HuH-7 (cell line): Measurements from ENCODE around the gene TSPAN17.
A peak's percentile ranks its signal among the peaks of the same experiment; 100 is the strongest.
"Not testable (repeated sequence)": the region's sequence is repeated elsewhere in the genome, so short reads cannot be mapped to it uniquely, and the experiment has no call there.

ENCODE experiments used
- DNase-seq: peaks from one replicate; pipeline ENCODE4 v3.0.0; 2011; ENCODE audit warnings: low spot score

TSPAN17 gene, protein sequence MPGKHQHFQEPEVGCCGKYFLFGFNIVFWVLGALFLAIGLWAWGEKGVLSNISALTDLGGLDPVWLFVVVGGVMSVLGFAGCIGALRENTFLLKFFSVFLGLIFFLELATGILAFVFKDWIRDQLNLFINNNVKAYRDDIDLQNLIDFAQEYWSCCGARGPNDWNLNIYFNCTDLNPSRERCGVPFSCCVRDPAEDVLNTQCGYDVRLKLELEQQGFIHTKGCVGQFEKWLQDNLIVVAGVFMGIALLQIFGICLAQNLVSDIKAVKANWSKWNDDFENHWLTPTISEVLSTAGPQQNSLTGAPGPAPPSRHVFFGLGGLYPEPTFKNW

DNA sequence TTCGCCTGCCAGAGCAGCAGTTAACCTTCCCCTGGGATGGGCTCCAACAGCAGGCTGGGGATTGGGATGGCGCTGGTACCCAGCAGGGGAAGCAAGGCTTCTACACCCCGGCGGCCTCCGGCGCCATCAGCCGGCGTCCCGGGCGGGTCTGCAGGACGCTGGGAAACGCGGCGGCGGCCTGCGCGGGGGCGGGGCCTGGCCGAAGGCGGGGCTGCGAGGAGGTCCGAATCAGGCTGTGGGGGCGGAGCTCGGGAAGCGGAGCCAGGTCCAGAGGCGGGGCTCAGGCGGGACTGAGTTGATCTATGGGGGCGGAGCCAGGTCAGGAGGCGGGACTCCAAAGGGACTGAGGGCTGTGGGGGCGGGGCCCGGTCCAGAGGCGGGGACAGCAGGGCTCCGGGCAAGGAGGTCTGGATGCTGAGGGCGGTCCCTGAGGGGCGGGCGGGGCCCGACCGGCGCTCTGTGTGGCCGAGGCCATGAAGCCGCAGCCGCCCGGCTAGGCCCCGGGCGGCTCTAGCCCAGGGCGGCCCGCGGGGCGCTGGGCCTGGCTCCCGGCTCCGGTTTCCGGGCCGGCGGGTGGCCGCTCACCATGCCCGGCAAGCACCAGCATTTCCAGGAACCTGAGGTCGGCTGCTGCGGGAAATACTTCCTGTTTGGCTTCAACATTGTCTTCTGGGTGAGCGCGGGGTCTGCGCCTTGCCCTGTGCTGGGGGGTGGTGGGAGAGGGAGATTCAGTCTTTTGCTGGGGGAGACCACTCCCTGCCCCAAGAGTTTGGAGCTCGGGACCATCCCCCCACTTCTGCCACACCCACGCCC, at the start of gene TSPAN17:
TSS of gene TSPAN17 (plus strand) at position 455 of the 813 bp plus-strand sequence. CDS start at position 587, 132 bp downstream.
- peak; percentile 99 for DNase-seq

DNA sequence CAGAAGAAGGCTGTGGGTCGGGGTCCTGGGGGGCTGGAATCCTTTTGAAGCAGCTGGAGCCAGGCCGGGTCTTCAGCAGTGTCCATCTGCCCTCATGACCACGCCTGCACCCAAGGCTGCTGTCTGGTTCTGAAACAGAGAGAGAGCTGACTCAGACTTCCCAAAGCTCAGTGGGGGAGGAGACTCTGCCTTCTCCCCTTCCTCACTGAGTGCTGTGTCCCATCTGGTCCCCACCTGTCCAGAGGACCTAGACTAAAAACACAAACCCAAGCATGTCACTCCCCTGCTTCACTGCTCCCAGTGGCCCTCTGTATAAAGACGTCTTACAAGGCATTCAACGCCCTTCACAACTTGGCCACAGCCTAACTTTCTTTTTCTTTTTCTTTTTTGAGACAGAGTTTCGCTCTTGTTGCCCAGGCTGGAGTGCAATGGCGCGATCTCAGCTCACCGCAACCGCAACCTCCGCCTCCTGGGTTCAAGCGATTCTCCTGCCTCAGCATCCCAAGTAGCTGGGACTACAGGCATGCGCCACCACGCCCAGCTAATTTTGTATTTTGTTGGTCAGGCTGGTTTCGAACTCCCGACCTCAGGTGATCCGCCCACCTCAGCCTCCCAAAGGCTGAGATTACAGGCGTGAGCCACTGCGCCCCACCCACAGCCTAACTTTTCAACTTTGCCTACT, 47.4 kb upstream of the TSPAN17 start:
- not testable (repeated sequence) for DNase-seq

DNA sequence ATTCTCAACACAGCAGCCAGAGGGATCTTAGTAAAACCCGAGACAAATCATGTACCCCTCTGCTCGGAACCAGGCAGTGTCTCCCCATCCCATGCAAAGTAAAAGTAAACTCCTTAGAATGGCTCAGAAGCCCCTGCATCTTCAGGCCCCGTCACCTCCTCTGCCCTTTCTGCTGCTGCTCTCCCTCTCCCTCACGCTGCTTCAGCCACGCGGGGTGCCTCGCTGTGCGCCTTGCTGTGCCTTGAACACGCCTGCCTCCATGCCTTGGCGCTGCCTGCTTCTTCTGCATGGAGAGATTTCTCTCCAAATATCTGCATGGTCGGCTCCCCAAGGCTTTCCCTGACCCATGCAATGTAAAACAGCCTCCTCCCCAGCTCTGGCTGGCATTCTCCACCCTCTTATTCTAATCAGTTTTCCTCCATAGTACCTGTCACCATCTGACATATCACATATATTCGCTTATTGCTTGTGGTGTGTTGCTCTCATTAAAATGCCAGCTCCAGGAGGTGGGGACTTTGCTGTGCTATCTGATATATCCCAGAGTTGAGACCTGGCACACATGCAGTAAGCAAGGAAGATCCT, 45.3 kb upstream of the TSPAN17 start:
- DNase-seq = no peak

DNA sequence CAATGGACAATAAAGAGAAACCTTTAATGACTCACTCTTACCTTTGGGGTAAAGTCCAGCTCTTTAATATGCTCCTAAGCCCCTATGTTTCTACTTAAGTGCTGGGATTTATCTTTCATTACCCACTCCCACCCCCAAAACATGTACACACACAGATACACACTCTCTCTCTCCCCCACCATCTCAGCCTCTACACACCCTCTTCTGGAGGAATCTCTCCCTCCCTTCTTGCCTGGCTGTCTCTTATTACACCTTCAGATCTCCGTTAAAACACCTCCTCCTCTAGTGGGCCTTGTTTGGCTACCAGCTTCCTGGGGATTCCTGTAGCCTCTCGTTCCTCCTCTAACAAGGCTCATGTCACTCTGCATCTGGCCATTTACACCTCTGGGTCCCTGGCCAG, 44.2 kb upstream of the TSPAN17 start:
- DNase-seq = no peak

DNA sequence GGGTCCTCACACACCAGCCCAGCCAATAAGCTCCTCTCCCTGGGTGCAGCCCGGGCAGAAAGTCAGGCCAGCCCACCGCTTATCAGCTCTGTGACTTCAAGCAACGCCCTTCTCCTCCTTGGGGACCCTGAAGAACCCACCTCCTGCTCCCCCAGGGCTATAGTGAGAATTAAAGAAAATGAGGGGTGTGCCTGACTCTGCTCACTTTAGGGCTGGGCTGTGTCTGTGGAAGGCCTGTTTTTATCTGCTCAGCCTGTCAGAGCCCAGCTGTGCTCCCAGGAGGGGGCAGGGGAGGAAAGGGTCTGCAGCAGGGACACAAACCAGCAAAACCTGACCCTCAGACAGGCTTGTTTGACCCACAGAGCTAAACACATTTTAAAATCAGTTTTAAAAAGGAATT, 41.3 kb upstream of the TSPAN17 start:
- DNase-seq = no peak

DNA sequence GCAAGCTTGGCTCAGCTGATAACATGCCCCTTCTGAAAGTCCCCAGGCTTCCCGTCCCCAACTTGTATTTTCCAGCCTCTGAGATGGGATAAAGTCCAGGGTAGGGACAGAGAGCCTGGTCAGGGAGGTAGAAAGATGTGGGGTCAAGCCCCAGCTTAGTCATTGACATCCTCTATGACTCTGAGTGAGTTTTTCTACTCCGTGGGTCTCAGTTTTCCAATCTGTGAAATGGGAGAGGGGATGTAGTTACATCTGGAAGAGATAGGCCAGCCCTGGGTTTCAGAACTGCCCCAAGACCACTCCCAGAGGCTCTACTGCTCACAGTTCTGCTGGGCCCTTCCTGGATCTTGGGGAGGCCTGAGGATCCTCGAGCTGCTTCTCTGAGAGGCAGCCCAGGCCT, 40.4 kb upstream of the TSPAN17 start:
- DNase-seq = no peak

DNA sequence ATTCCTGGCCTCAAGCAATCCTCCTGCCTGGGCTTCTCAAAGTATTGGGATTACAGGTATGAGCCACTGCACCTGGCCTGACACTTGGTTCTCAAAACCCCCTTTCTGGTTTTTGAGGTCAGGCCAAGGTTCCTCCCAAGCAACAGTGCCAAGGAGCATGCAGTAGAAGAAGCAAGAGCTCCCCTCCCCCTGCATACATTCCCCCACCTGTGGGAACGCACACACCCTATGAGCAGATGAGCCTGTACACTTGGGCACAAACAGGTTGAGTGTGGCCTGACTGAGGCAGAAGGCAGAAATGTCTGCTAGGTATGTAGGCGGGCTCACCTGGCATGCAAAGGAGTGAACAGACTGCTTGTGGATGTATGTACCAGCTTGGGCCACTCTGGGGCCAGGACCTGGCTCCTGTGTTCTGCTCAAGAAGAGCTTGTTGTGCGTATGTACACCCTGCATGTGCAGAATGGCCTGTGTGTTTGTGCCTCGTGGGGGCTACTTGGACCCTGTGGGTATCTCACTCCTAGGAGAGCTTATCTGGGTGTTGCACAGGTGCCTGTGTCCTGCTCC, 39.1 kb upstream of the TSPAN17 start:
- DNase-seq = no peak

DNA sequence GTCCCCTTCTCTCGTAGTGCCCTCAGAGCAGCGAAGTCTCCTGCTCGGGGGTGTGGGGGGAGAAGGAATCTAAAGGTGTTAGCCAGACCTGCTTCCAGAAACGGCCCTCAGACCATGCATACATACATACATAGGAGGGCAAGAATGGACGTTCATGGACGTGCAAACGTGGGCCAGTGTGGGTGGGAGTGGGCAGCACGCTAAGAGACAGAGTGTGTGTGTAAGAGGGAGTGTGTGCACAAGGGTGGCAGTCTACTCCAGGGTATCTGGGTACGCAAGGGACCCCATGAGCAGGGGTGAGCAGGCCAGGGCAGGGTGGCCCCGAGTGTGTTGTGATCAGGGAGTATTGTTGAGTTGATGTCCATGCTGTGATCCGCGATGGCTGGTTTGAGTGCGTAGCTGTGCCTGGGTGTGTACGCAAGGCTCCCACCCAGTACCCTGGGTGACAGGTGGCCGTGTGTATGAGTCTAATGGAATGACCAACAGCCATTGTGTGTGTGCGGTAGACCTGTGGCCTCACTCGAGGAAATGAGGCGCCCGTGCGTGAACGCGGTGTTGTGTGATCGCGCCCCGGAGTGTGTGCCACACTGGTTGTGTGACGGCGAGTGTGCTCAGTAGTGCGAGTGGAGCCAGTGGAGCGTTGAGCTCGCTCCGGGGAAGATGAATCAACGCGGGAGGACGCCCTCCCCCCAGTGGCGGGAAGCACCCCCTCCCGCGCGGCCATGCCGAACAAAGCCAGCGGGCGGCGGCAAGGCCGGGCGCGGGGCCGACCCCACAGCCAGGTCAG, 38.2 kb upstream of the TSPAN17 start:
- no peak for DNase-seq

DNA sequence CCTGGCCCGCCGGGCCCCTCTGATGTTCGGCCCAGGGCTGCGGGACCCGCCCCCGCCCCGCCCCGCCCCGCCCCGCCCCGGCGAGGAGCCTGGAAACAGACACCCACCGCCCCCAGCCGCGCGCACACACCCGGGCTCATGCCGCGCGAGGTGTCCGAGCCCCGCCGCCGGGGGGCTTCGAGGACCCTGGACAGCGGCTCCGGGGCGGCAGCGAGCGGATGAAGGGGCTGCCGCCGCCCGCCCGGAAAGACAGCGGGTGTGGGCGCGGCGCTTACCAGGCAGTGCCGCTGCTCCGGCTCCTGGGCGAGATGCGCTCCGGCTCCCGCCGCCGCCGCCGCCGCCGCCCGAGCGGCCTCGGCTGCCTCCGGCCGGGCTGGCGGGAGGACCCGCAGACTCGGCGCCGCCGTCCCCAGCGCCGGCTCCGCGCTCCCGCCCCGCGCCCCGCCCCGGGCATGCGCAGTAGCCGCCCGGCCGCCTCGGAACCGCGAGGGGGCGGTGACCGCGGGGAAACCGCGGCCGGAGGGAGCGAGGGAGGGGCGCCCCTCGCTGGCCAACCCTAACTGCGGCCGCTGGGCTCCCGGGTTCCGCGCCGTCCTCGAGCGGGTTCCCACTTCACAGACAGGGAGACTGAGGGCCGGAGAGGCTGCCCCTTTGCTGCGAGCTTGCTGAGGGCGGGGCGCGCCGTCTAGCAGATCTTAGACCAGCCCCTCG, 37.4 kb upstream of the TSPAN17 start, which contains the start of gene GPRIN1:
TSS of gene GPRIN1 (minus strand) at position 433 of the 711 bp plus-strand sequence. CDS start 10,322 bp downstream, outside the sequence.
- DNase-seq = peak; percentile 95

DNA sequence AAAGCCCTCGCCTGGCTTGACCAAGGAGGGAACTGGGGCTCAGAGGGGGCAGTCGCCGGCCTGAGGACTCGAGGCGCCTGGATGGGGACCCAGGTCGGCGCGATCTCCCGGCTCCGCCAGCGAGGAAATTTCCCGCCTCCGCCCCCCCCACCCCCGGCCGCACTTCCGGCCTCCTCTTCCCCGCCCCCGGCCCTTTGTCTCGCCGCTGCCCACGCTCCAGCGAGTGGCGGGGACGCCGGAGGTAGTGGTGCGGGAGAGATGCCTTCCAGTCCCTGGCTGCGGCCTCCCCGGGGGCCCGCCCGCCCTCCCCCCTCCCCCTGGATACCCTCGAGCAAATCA, 36.9 kb upstream of the TSPAN17 start:
- peak; percentile 59 for DNase-seq

DNA sequence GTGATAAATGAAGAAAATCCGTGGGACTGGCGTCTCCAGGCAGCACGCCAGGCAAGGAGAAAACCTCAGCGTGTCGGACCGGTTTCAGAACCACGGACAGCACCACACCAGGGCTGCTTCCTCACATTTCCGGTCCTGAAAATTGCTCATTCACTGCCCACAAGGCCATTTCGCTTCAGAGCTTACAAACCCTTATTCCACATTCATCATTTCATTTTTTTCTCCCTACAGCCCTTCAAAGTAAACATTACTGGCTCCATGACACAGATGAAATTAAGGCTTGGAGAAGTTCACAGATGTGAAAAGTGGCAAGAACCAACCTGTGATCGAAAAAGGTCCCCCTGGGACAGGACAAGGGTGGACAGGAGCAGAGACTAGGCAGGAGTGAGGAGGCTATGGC, 35.8 kb upstream of the TSPAN17 start:
- DNase-seq = peak; percentile 77

DNA sequence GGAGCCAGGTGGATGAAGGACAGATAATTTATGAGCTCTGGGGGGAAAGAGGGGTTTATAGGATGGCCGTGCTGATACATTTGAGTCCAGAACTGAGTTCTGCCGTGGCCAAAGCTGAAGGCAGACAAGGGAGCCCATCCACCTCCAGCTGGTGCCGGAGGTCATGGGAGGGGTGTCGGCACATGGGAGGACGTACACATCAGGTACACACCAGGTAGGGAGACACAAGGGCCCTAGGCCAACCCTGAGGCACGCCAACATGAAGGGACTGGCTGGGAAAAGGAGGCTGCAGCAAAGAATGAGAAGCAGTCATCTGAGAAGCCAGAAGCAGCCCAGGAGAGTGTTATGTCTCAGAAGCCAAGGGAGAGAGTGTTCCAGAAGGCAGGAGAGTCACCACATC, 35.3 kb upstream of the TSPAN17 start:
- no peak for DNase-seq

DNA sequence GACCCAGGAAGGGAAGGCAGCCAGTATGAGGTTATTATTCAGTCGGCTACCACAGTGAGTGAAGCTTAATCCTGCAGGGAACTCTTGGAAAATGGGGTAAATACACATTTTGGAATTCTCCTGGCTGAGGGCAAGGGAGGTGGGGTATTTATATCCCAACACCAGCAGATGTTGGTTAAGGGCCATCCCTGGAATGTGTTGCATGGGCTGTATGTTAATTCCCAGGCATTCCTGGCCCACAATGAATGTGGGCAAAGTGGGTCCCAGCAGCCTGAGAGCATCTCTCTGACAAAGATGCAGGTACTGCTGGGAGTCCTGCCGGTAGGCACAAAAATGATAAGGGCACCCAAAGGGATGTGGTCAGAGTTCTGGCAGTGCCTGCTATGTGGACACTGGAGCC, 34.4 kb upstream of the TSPAN17 start:
- DNase-seq = no peak

DNA sequence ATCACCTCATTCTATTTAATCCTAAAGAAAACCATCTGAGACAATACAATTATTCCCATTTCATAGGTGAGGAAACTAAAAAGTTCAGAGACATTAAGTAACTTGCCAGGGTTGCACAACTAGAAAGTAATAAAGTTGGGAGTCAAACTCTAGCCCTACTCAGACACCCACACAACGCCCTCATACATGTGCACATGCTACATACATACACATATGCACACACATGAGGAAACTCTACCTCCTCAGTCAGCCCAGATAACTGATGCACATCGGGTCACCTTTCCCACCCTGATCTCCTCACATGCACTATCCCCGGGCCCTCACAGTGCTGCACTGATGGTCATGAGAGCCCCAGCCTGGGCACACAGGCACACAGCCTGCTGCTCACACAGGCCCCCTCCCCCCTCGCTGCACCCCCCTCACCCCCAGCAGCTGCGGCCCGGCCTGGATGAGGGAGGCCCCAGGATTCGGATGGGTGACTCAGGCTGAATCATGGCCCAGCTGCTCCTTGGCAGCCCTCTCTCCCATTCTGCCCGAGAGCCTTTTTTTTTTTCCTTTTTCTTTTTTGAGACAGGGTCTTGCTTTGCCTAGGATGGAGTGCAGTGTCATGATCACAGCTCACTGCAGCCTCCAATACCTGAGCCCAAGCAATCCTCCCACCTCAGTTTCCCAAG, 32.3 kb upstream of the TSPAN17 start:
- no peak for DNase-seq

DNA sequence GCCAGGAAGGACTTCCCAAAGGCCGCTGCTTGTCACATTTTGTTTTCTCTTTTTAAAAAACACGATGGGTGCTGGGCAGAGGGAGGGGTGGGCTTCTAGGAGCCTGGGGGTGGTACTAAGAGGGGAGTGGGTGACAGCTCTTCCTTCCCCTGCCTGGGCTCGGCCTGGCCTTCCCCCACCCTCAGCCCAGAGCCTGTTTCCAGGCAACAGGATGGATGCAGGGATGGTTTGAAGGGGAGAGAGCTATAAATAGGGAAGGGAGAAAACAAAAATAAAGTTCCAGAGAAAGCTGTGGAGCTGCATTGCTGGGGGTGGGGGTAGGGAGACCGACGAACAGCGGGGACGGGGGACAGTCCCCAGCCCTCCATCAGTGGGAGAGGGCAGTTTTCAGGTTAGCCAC, 30.8 kb upstream of the TSPAN17 start:
- DNase-seq = no peak

DNA sequence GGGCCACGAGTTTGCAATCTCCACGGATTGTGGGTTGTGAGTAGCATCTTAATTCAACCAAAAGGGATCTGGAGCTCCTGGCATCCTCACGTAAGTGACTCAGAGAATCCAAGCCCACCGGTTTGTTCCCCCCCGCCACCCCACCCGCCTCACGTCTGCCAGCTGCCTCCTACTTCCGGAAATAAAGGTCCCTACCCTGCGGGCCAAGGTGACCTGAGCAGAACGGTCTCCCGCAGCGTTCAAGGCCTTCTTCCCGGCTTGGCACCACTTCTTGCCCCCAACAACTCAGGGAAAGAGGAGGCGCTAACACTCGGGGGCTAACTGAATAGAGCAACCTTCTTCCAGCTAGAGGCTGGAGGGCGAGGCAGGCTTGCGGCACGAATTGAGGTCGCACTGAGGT, 28.5 kb upstream of the TSPAN17 start:
- no peak for DNase-seq

DNA sequence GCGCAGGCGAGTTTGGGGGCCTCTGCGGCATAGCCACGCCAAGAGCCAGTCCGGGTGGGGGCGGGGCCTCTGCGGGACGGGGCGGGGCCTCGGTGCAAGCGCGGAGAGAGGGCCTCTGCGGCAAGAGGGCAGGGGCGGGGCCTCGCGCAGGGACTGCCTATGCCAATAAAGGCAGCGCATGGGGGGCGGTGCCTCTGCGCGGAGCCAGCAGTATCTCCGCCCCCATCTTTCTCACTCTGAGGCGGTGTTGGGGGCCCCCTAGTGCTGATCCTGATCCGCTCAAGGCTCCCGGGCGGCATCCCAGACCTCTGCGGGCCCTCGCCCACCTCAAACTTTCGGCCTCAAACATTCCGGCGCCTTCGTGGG, 28.1 kb upstream of the TSPAN17 start:
- DNase-seq = no peak

DNA sequence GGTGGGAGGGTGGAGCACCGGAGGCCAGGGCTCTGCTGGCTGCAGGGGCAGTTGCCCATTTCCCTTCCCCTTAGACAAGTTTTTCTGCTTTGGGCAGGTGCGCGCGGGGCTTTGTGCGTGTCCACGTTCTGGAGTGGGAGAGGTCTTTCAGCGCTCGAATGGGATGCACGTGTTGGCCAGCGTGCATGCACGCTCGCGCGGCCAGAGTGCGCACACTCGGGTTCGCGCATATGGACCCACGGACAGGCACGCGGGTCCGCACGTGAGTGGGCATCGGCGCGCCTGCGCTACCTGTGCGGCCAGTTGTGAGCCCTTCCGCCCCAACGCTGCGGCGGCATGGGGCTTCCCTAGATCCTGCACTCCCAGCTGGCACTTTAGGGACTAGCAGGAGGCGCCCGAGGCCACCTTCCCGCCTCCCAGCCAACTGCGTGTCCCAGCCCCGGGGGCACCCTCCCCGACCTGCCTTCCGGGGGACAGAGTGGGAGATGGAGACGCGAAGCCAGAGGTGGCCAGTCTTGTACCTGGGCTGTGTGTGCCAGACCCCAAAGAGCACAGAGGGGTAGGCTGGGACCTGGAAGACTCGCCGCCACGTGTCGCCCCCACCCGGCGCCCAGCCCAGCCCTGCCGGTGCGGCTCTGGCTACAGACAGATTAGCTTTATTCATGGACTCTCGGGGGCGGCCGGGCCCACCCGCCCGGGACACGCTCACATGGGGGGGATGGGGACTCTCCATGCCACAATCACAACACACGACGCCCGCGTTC, 27.5 kb upstream of the TSPAN17 start:
- no peak for DNase-seq

DNA sequence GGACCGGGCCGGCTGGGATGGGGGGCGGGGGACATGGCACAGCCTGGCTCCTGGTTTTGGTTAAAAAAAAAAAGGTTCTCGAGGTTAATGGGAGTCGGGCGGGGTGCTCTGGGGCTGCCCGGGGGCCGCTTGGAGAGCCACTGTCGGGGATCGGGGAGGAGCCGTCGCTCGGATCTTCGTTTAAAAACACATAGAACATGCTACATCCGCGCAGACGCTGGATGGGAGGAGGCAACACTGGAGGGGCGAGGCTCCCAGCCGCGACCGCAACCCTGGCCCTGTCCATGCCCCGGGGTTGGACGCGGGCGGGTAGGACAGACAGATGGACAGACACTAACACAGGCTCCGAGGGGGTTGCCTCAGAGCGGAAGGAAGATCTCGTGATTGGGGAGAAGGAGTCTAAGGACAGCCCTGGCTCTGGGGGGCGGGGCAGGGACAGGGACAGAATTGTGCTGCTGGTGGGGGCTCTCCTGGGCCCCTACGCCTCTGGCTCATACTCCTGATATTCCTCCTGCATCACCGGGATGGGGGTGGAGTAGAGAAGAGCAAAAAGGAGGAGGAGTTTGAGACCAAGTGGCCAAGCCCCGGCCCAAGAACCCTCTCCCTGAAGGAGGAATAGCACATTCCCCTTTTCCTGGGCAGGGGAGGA, 26.8 kb upstream of the TSPAN17 start:
- no peak for DNase-seq
